ENCODE measurements around the gene DES. TPM values are rescaled to one million over a fixed set of nuclear protein-coding genes. Genes with fewer than 3 reads are reported as not detected.

The DES gene
- total RNA-seq, 2 experiments from 2014 or later: not detected

DNA sequence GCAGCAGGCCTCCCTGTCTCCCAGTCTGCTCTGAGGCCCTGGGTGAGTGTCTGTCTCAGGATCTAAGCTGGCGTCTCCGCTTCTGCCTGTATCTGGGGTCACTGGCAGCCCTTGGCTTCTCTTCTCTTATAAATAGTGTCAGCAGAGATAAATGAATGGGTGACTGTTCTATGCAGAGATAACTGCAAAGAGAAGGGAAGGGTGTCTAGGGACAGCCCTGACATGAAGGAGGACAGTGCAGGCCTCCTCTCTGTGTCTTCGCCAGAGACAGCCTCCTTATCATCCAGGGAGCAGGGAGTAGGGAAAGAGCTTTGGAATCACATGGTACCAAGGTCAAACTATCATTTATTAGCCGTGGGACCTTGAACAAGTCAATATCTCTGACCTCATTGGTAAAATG, 52.3 kb downstream of the DES start:
- no peak for DNase-seq
- H3K27me3 Mint-ChIP-seq: no peaks in the 10 kb centered on the region
- H3K27ac Mint-ChIP-seq: no peak overlapping the region
- H3K4me1 Mint-ChIP-seq: no peaks in the 10 kb centered on the region
- H3K36me3 Mint-ChIP-seq (ENCODE audit: low read depth): no peaks in the 10 kb centered on the region
- no peaks in the 10 kb centered on the region for H3K9me3 Mint-ChIP-seq (ENCODE audit: low read depth)
- intact Hi-C loops (cut with DNase I, micrococcal nuclease): no loop called here
- H3K4me3 Mint-ChIP-seq: no peak overlapping the region
- ChIA-PET CTCF (interaction anchor here (1.0 kb wide), 1 partner anchor 12 kb away, joined by 3 read pairs; no protein-coding TSS in a partner anchor), POLR2A (no interaction called here)
- ATAC-seq: no peak

DNA sequence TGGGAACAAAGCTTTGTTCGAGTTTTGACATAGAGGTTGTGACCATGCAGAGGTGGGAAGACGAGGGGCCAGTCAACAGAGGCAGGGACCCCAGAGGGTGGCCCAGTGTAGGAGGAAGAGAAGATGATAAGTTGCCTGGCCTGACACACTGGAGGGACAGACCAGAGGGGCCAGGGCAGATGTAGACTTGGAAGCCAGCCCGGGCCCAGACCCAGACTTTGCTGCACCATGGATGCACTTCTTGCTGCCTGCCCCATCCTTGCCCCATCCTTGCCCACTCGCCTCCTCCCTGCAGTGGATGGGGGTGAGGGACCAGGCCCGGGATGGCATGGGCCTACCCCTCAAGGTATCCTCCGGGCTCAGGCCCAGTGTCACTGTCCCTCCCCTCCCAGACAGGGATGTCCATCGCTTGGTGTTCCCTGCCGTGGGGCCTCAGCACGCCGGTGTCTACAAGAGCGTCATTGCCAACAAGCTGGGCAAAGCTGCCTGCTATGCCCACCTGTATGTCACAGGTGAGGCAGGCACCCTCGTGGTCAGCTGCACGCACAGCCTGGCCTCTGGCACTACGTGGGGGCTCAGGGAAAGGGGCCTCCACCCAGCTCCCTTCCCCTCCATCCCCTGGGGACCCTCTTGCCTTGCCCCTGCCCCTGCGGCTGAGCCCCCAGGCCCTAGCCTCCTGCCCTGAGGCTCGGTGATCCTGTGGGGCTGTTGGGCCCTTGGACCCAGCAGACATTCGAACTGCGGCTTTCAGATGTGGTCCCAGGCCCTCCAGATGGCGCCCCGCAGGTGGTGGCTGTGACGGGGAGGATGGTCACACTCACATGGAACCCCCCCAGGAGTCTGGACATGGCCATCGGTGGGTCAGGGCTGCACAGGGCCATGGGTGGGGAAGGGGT, 53.5 kb downstream of the DES start:
- intact Hi-C loops (cut with DNase I, micrococcal nuclease): no loop called here
- ATAC-seq (no peak), DNase-seq (no peak)
- H3K4me1 Mint-ChIP-seq: peaks cover 4% of the 10 kb centered on the region
- H3K27ac Mint-ChIP-seq: no peak overlapping the region
- no peaks in the 10 kb centered on the region for H3K27me3 Mint-ChIP-seq
- POLR2A ChIA-PET: no interaction called here
- CTCF ChIA-PET: interaction anchor here (1.0 to 1.1 kb wide), 2 partner anchors 13 to 58 kb away, joined by 3 to 7 read pairs; no protein-coding TSS in a partner anchor
- H3K36me3 Mint-ChIP-seq (ENCODE audit: low read depth): no peaks in the 10 kb centered on the region
- H3K9me3 Mint-ChIP-seq (ENCODE audit: low read depth): no peaks in the 10 kb centered on the region
- no peak overlapping the region for H3K4me3 Mint-ChIP-seq

GRCh38 chr2:219472629-219473187, 54.5 kb downstream of the DES start:
- DNase-seq (no peak), ATAC-seq (no peak)
- Mint-ChIP-seq H3K27me3 (no peaks in the 10 kb centered on the region), H3K9me3 (ENCODE audit: low read depth) (no peaks in the 10 kb centered on the region), H3K36me3 (ENCODE audit: low read depth) (no peaks in the 10 kb centered on the region), H3K4me3 (no peak overlapping the region), H3K27ac (no peak overlapping the region), H3K4me1 (peaks cover 4% of the 10 kb centered on the region)
- POLR2A ChIA-PET: no interaction called here
- intact Hi-C loops (cut with DNase I, micrococcal nuclease): no loop called here
- CTCF ChIA-PET: interaction anchor here (0.6 kb wide), 1 partner anchor 60 kb away, joined by 4 read pairs; no protein-coding TSS in a partner anchor

DNA sequence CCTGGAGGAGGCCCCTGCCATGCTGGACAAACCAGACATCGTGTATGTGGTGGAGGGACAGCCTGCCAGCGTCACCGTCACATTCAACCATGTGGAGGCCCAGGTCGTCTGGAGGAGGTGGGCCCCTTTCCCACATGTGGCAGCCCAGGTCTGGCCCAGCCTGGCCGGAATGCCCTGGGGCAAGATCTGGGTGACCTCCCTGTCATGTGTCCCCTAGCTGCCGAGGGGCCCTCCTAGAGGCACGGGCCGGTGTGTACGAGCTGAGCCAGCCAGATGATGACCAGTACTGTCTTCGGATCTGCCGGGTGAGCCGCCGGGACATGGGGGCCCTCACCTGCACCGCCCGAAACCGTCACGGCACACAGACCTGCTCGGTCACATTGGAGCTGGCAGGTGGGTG, 55.3 kb downstream of the DES start:
- no peak for DNase-seq
- Mint-ChIP-seq H3K9me3 (ENCODE audit: low read depth) (no peaks in the 10 kb centered on the region), H3K4me3 (no peak overlapping the region), H3K36me3 (ENCODE audit: low read depth) (no peaks in the 10 kb centered on the region), H3K4me1 (peaks cover 4% of the 10 kb centered on the region), H3K27ac (no peak overlapping the region), H3K27me3 (no peaks in the 10 kb centered on the region)
- intact Hi-C loops (cut with DNase I, micrococcal nuclease): no loop called here
- ATAC-seq: no peak
- ChIA-PET CTCF (interaction anchor here (0.7 to 0.9 kb wide), 2 partner anchors 19 to 26 kb away, joined by 3 read pairs; partner anchors contain the start of gene GMPPA), POLR2A (no interaction called here)

DNA sequence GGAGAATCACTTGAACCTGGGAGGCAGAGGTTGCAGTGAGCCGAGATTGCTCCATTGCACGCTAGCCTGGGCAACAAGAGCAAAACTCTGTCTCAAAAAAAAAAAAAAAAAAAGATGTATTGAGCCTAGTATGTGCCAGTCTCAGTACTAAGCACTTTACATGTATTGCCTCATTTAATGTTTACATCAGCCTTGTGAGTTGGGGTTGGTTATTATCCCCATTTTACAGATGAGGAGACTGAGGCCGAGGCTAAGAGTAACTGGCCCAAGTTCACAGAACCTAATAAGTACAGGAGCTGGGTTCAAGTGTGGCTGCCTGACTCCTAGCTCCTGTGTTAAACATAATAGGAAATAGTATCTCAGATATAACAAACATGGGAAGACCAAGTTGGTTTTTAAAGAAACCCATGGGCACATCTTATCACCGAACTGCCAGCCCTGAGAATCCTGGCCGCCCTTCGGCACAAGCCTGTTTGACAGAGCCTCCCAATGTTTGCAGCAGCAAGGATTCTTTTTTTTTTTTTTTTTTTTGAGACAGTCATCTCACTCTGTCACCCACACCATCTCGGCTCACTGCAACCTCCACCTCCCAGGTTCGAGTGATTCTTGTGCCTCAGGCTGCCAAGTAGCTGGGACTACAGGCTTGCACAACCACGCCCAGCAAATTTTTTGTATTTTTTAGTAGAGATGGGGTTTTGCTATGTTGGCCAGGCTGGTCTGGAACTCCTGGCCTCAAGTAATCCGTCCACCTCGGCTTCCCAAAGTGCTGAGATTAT, 56.3 kb downstream of the DES start:
- no peaks in the 10 kb centered on the region for H3K27me3 Mint-ChIP-seq
- intact Hi-C loops (cut with DNase I, micrococcal nuclease): loop anchor here in 1 of 2 experiments (5.0 kb wide), 1 partner anchor 213 kb away; no protein-coding TSS in a partner anchor
- DNase-seq (no peak), ATAC-seq (no peak)
- H3K4me1 Mint-ChIP-seq: peaks cover 4% of the 10 kb centered on the region
- CTCF ChIA-PET: interaction anchor here (0.6 to 6.1 kb wide), 6 partner anchors 10 to 56 kb away, joined by 3 to 29 read pairs (median 3); partner anchors contain the start of gene GMPPA
- H3K27ac Mint-ChIP-seq: no peak overlapping the region
- POLR2A ChIA-PET: no interaction called here
- H3K36me3 Mint-ChIP-seq (ENCODE audit: low read depth): no peaks in the 10 kb centered on the region
- H3K9me3 Mint-ChIP-seq (ENCODE audit: low read depth): no peaks in the 10 kb centered on the region
- H3K4me3 Mint-ChIP-seq: no peak overlapping the region

DNA sequence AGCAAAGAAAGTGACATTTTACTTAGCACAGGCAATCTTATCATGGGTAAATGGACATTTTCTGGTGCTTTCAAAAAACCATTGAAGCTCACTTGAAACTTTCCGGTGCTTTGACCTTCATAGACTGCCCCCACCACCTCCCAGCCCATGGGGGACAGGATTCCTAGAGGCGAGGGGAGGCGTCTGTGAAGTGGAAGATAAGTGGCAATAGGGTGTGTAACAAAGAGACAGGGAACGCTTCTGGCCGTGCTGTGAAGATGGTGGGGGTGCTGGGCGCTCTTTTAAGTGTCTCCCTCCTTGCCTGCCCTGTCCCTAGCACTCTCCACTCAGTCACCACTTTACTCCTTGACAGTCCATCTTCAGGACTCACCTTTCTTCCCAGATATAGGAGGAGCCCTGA, 57.1 kb downstream of the DES start:
- DNase-seq (no peak), ATAC-seq (no peak)
- Mint-ChIP-seq H3K9me3 (ENCODE audit: low read depth) (no peaks in the 10 kb centered on the region), H3K36me3 (ENCODE audit: low read depth) (no peaks in the 10 kb centered on the region), H3K27me3 (no peaks in the 10 kb centered on the region), H3K4me1 (peaks cover 4% of the 10 kb centered on the region), H3K27ac (no peak overlapping the region), H3K4me3 (no peak overlapping the region)
- CTCF ChIA-PET: interaction anchor here (0.7 to 6.1 kb wide), 8 partner anchors 11 to 122 kb away, joined by 3 to 29 read pairs (median 4); no protein-coding TSS in a partner anchor
- intact Hi-C loops (cut with DNase I, micrococcal nuclease): loop anchor here in 1 of 2 experiments (5.0 kb wide), 1 partner anchor 212 kb away; no protein-coding TSS in a partner anchor
- POLR2A ChIA-PET: no interaction called here

GRCh38 chr2:219475697-219476651, 57.8 kb downstream of the DES start:
- Mint-ChIP-seq H3K27me3 (no peaks in the 10 kb centered on the region), H3K36me3 (ENCODE audit: low read depth) (no peaks in the 10 kb centered on the region), H3K9me3 (ENCODE audit: low read depth) (no peaks in the 10 kb centered on the region), H3K4me3 (no peak overlapping the region), H3K27ac (no peak overlapping the region), H3K4me1 (peaks cover 4% of the 10 kb centered on the region)
- CTCF ChIA-PET: interaction anchor here (0.6 to 6.1 kb wide), 15 partner anchors 12 to 144 kb away, joined by 3 to 29 read pairs (median 4); a partner anchor contains a TSS
- peak; percentile 86 for DNase-seq
- intact Hi-C loops (cut with DNase I, micrococcal nuclease): loop anchor here (1.0 to 5.0 kb wide), 4 partner anchors 54 to 211 kb away; no protein-coding TSS in a partner anchor
- POLR2A ChIA-PET: interaction anchor here (0.6 kb wide), 1 partner anchor 450 kb away, joined by 3 read pairs; no protein-coding TSS in a partner anchor
- peak; percentile 94 for ATAC-seq

Other genes with a start within 250 kb of the DES start
- 1 to 10 TPM; 1.2 to 1.9 TPM for gene SLC23A3, start 248.3 kb upstream of the DES start, total RNA-seq
- 10 to 100 TPM; 38.7 to 41.4 TPM for gene CNPPD1, start 241.5 kb upstream of the DES start, total RNA-seq
- 10 to 100 TPM; 58.8 to 70.1 TPM for gene RETREG2, start 240.1 kb upstream of the DES start, total RNA-seq
- 10 to 100 TPM; 21.5 to 27.6 TPM for gene ZFAND2B, start 211.6 kb upstream of the DES start, total RNA-seq
- gene ABCB6, start 199.4 kb upstream of the DES start, total RNA-seq: 10 to 100 TPM; 18.2 to 21.9 TPM
- gene ATG9A, start 188.7 kb upstream of the DES start, total RNA-seq: 10 to 100 TPM; 43.5 to 45.6 TPM
- 100 to 1,000 TPM; 140 to 166 TPM for gene ANKZF1, start 188.6 kb upstream of the DES start, total RNA-seq
- 1 to 10 TPM; 2.7 to 4.2 TPM for gene GLB1L, start 172.9 kb upstream of the DES start, total RNA-seq
- gene STK16, start 172.9 kb upstream of the DES start, total RNA-seq: 10 to 100 TPM; 34.3 to 35.4 TPM
- gene TUBA4B, start 165.1 kb upstream of the DES start, total RNA-seq: not detected
- gene TUBA4A, start 164.5 kb upstream of the DES start, total RNA-seq: 100 to 1,000 TPM; 210 to 369 TPM
- 10 to 100 TPM; 51.8 to 62.8 TPM for gene DNAJB2, start 139.0 kb upstream of the DES start, total RNA-seq
- gene PTPRN, start 109.0 kb upstream of the DES start, total RNA-seq: under 1 TPM; 0.30 to 0.43 TPM
- gene RESP18, start 85.6 kb upstream of the DES start, total RNA-seq: not detected
- 10 to 100 TPM; 81.0 to 93.1 TPM for gene DNPEP, start 30.5 kb upstream of the DES start, total RNA-seq
- 1 to 10 TPM in 1 of 2 experiments, under 1 TPM in 1; 0.89 to 1.4 TPM for gene SPEG, start 16.5 kb downstream of the DES start, total RNA-seq
- 10 to 100 TPM; 35.2 to 35.5 TPM for gene GMPPA, start 80.5 kb downstream of the DES start, total RNA-seq
- not detected for gene ASIC4, start 96.1 kb downstream of the DES start, total RNA-seq
- 10 to 100 TPM; 14.1 to 17.1 TPM for gene CHPF, start 125.4 kb downstream of the DES start, total RNA-seq
- gene TMEM198, start 125.7 kb downstream of the DES start, total RNA-seq: 1 to 10 TPM; 2.4 to 2.7 TPM
- gene OBSL1, start 153.2 kb downstream of the DES start, total RNA-seq: 1 to 10 TPM; 1.0 to 1.9 TPM
- not detected for gene INHA, start 153.9 kb downstream of the DES start, total RNA-seq
- gene STK11IP, start 179.5 kb downstream of the DES start, total RNA-seq: 10 to 100 TPM; 23.5 to 26.1 TPM
- under 1 TPM; 0.05 to 0.16 TPM for gene SLC4A3, start 209.3 kb downstream of the DES start, total RNA-seq